ENCODE results near the gene XYLT1. TPM values are rescaled to one million over a fixed set of nuclear protein-coding genes. Genes with fewer than 3 reads are reported as not detected.
A peak's percentile ranks its signal among the peaks of the same experiment; 100 is the strongest.

The XYLT1 gene
- total and polyA plus RNA-seq, 12 donors, result 0.29 to 4.0 (median 1.6) TPM

GRCh38 chr16:17408955-17409441 is 61.8 kb downstream of the XYLT1 start:
- no peak for TF ChIP-seq CTCF (IDR thresholded peaks at IDR 0.05)
- no peaks in the 10 kb centered on the region for H3K36me3 ChIP-seq
- no peaks in the 10 kb centered on the region for H3K27me3 ChIP-seq
- intact Hi-C loops (cut with DNase I), result loop anchor here in 1 of 10 donors (10.0 kb wide), 1 partner anchor 56 kb away; no protein-coding TSS in a partner anchor
- ATAC-seq (no peak), DNase-seq (no peak)
- H3K27ac ChIP-seq, result no peak overlapping the region
- 81 to 93% methylated on average over 7 of the region's 7 CpGs for WGBS, 2 donors
- no peak overlapping the region for H3K4me3 ChIP-seq
- H3K4me1 ChIP-seq, result peaks cover 0 to 26% (median 7%) of the 10 kb centered on the region in 9 donors
- peaks cover 0 to 15% (median 0%) of the 10 kb centered on the region in 11 donors for H3K9me3 ChIP-seq

GRCh38 chr16:17408296-17408695 is 62.5 kb downstream of the XYLT1 start:
- H3K9me3 ChIP-seq, result peaks cover 0 to 15% (median 0%) of the 10 kb centered on the region in 11 donors
- DNase-seq (no peak), ATAC-seq (no peak)
- intact Hi-C loops (cut with DNase I), result loop anchor here in 1 of 10 donors (10.0 kb wide), 1 partner anchor 57 kb away; no protein-coding TSS in a partner anchor
- no peak for TF ChIP-seq CTCF (IDR thresholded peaks at IDR 0.05)
- H3K36me3 ChIP-seq, result no peaks in the 10 kb centered on the region
- 95 to 97% methylated on average over 5 of the region's 5 CpGs for WGBS, 2 donors
- H3K27me3 ChIP-seq, result no peaks in the 10 kb centered on the region
- H3K4me1 ChIP-seq, result peaks cover 0 to 24% (median 7%) of the 10 kb centered on the region in 9 donors
- no peak overlapping the region for H3K4me3 ChIP-seq
- H3K27ac ChIP-seq, result no peak overlapping the region

- no peak for DNase-seq
- H3K27ac ChIP-seq, result peak overlapping the region in 1 of 10 donors; percentile 61
- intact Hi-C loops (cut with DNase I), result loop anchor here in 1 of 10 donors (10.0 kb wide), 1 partner anchor 57 kb away; no protein-coding TSS in a partner anchor
- no peaks in the 10 kb centered on the region for H3K27me3 ChIP-seq
- peaks cover 0 to 24% (median 7%) of the 10 kb centered on the region in 9 donors for H3K4me1 ChIP-seq
- peaks cover 0 to 11% (median 0%) of the 10 kb centered on the region in 11 donors for H3K9me3 ChIP-seq
- no peaks in the 10 kb centered on the region for H3K36me3 ChIP-seq
- TF ChIP-seq CTCF (IDR thresholded peaks at IDR 0.05), result no peak
- no peak for ATAC-seq
- WGBS, 2 donors, result 95 to 96% methylated on average over 3 of the region's 3 CpGs
- H3K4me3 ChIP-seq, result no peak overlapping the region
These were observed 63.4 kb downstream of the XYLT1 start for GRCh38 chr16:17407321-17407720.

GRCh38 chr16:17404941-17405689 is 65.6 kb downstream of the XYLT1 start:
- Histone ChIP-seq H3K27ac (peak overlapping the region in 8 of 10 donors; percentile 12 to 67 (median 58)), H3K4me3 (no peak overlapping the region), H3K9me3 (peaks cover 0 to 11% (median 0%) of the 10 kb centered on the region in 11 donors), H3K36me3 (no peaks in the 10 kb centered on the region), H3K27me3 (no peaks in the 10 kb centered on the region), H3K4me1 (peaks cover 0 to 24% (median 7%) of the 10 kb centered on the region in 9 donors)
- intact Hi-C loops (cut with DNase I), result loop anchor here in 2 of 10 donors (5.0 to 10.0 kb wide), 2 partner anchors 60 to 378 kb away; no protein-coding TSS in a partner anchor
- peak; percentile 64 to 85 (median 82) for ATAC-seq
- peak; percentile 46 to 56 for DNase-seq
- TF ChIP-seq CTCF (IDR thresholded peaks at IDR 0.05), result no peak
- 71 to 81% methylated on average over 24 of the region's 24 CpGs for WGBS, 2 donors

All from heart right ventricle (tissue), 16 donors.